A549 (cell line): ENCODE measurements around the gene PTGR2. TPM values are rescaled to one million over a fixed set of nuclear protein-coding genes. Genes with fewer than 3 reads are reported as not detected.
"Not testable (repeated sequence)": the region's sequence is repeated elsewhere in the genome, so short reads cannot be mapped to it uniquely, and the experiment has no call there.

Experiments
- ATAC-seq, 2 experiments: fragments of 200-7000 bp in 1 of 2; fragments of >200 bp in 1 of 2; cut with Nextera tagmentation in 1 of 2; cut with Tn5 transposase in 1 of 2; 3 replicates each; pipeline versions ENCODE4 v1.8.0 to v1.9.1; 2018 to 2020; ENCODE audit warnings: mild to moderate bottlenecking in 1 of 2, moderate library complexity in 1 of 2
- CTCF ChIA-PET: fragments of 300-600 bp; sonication (Branson Sonifier 250); formaldehyde crosslinking; extraction: SDS; loops from one replicate; lab custom pipeline; 2021; ENCODE audit warnings: antibody characterized with exemption, inconsistent platforms; lab: Yijun Ruan, JAX
- POLR2A ChIA-PET: fragments of 350-600 bp; formaldehyde crosslinking; extraction: SDS; loops from one replicate; lab custom pipeline; 2021; ENCODE audit warnings: antibody characterized with exemption, inconsistent platforms; lab: Yijun Ruan, JAX
- DNase-seq, 2 experiments: peaks; one replicate each; pipeline versions ENCODE4 v3.0.0 to v3.0.0-alpha.2; 2011 to 2016; ENCODE audit warnings: low read depth in 1 of 2, low spot score in 1 of 2
- FAIRE-seq: peaks from 2 replicates; lab custom pipeline; 2011; peaks lifted over from hg19 to GRCh38; lab: Jason Lieb, UNC
- H3K27ac ChIP-seq, 2 experiments: fragments of >200 bp; sonication (Bioruptor Twin); formaldehyde crosslinking; 3 replicates each; pipeline ENCODE4 v1.5.1; 2016 to 2017
- H3K4me1 ChIP-seq: fragments of >200 bp; sonication (Bioruptor Twin); formaldehyde crosslinking; 3 replicates; pipeline ENCODE4 v1.6.1; 2016
- H3K4me2 ChIP-seq: fragments of >200 bp; sonication (Bioruptor Twin); formaldehyde crosslinking; 3 replicates; pipeline ENCODE4 v1.6.1; 2016
- H3K4me3 ChIP-seq: fragments of >200 bp; sonication (Bioruptor Twin); formaldehyde crosslinking; 3 replicates; pipeline ENCODE4 v1.5.1; 2016
- H3K9me3 ChIP-seq: fragments of >200 bp; sonication (Bioruptor Twin); formaldehyde crosslinking; 3 replicates; pipeline ENCODE4 v1.6.1; 2016
- CBX2 ChIP-seq: fragments of 200-600 bp; sonication (generic); IDR thresholded peaks from 2 replicates; pipeline ENCODE4 v1.6.1; 2016; ENCODE audit warnings: low read depth, mild to moderate bottlenecking, borderline replicate concordance
- CBX8 ChIP-seq: fragments of 200-600 bp; sonication (generic); IDR thresholded peaks from 2 replicates; pipeline ENCODE4 v1.6.1; 2016
- CEBPB ChIP-seq, 2 experiments: fragments of >200 bp in 1 of 2; sonication (Bioruptor Twin) in 1 of 2; formaldehyde crosslinking in 1 of 2; IDR thresholded peaks; 2 replicates each; pipeline ENCODE4 v1.6.1; 2012 to 2016
- CHD4 ChIP-seq: fragments of 200-600 bp; sonication (generic); IDR thresholded peaks from 2 replicates; pipeline ENCODE4 v1.6.1; 2016; ENCODE audit warnings: antibody characterized with exemption, mild to moderate bottlenecking, borderline replicate concordance
- EHF ChIP-seq: fragments of 250-450 bp; sonication (Bioruptor Pico); IDR thresholded peaks from 2 replicates; pipeline ENCODE4 v1.5.0; 2020; ENCODE audit warnings: mild to moderate bottlenecking
- ESRRA ChIP-seq: fragments of 150-350 bp; IDR thresholded peaks from 2 replicates; pipeline ENCODE4 v1.6.1; 2014; ENCODE audit warnings: mild to moderate bottlenecking, low read length, borderline replicate concordance
- FOSL2 ChIP-seq, 2 experiments: fragments of 450-650 bp in 1 of 2; fragments of >200 bp in 1 of 2; sonication (Bioruptor Twin) in 1 of 2; formaldehyde crosslinking; IDR thresholded peaks; 2 replicates each; pipeline versions ENCODE4 v1.5.0 to v1.6.1; 2016 to 2020; ENCODE audit warnings: mild to moderate bottlenecking in 1 of 2, moderate library complexity in 1 of 2
- FOXS1 ChIP-seq: fragments of 250-450 bp; sonication (Bioruptor Pico); IDR thresholded peaks from 2 replicates; pipeline ENCODE4 v1.5.0; 2020; ENCODE audit warnings: mild to moderate bottlenecking, moderate library complexity
- HES2 ChIP-seq: fragments of >200 bp; sonication (Bioruptor Twin); formaldehyde crosslinking; IDR thresholded peaks from 2 replicates; pipeline ENCODE4 v1.6.1; 2016
- HOXA7 ChIP-seq: fragments of 250-450 bp; sonication (Bioruptor Pico); IDR thresholded peaks from 2 replicates; pipeline ENCODE4 v1.5.0; 2020; ENCODE audit warnings: mild to moderate bottlenecking, moderate library complexity
- HOXB13 ChIP-seq: fragments of 250-450 bp; sonication (Bioruptor Pico); IDR thresholded peaks from 2 replicates; pipeline ENCODE4 v1.5.0; 2020; ENCODE audit warnings: low read depth, mild to moderate bottlenecking, moderate library complexity
- KDM1A ChIP-seq: fragments of 200-600 bp; sonication (generic); IDR thresholded peaks from 2 replicates; pipeline ENCODE4 v1.6.1; 2016; ENCODE audit warnings: low read depth, mild to moderate bottlenecking
- KDM5A ChIP-seq: fragments of 200-600 bp; sonication (generic); IDR thresholded peaks from 2 replicates; pipeline ENCODE4 v1.6.1; 2016; ENCODE audit warnings: antibody characterized with exemption, mild to moderate bottlenecking
- MAZ ChIP-seq: fragments of 150-350 bp; IDR thresholded peaks from 2 replicates; pipeline ENCODE4 v1.6.1; 2014; ENCODE audit warnings: antibody characterized with exemption, low read depth, low read length, borderline replicate concordance
- NPAS2 ChIP-seq: fragments of 250-450 bp; sonication (Bioruptor Pico); IDR thresholded peaks from 2 replicates; pipeline ENCODE4 v1.8.0; 2022; ENCODE audit warnings: mild to moderate bottlenecking, moderate library complexity, borderline replicate concordance
- POLR2A ChIP-seq: IDR thresholded peaks from 2 replicates; pipeline ENCODE4 v1.6.1; 2012; ENCODE audit warnings: mild to moderate bottlenecking, low read length
- POLR2AphosphoS2 ChIP-seq: conservative IDR thresholded peaks from 2 replicates; pipeline ENCODE4 v1.6.1; 2012; ENCODE audit warnings: low read length, improper control_type of control experiment, inconsistent platforms
- RAD21 ChIP-seq, 2 experiments: fragments of >200 bp in 1 of 2; sonication (Bioruptor Twin) in 1 of 2; formaldehyde crosslinking in 1 of 2; IDR thresholded peaks in 1 of 2; conservative IDR thresholded peaks in 1 of 2; 2 replicates in 1 of 2; 3 replicates in 1 of 2; pipeline ENCODE4 v1.6.1; 2012 to 2018; ENCODE audit warnings: inconsistent platforms in 1 of 2
- RARB ChIP-seq: fragments of 250-450 bp; sonication (Bioruptor Pico); IDR thresholded peaks from 2 replicates; pipeline ENCODE4 v1.8.0; 2021; ENCODE audit warnings: mild to moderate bottlenecking, moderate library complexity
- RCOR1 ChIP-seq: fragments of 150-350 bp; IDR thresholded peaks from 2 replicates; pipeline ENCODE4 v1.6.1; 2014; ENCODE audit warnings: antibody characterized with exemption, low read length, low read depth
- RNF2 ChIP-seq: fragments of 200-600 bp; sonication (generic); IDR thresholded peaks from 2 replicates; pipeline ENCODE4 v1.6.1; 2016; ENCODE audit warnings: low read depth, mild to moderate bottlenecking, antibody characterized with exemption, moderate library complexity, borderline replicate concordance
- SMC3 ChIP-seq: fragments of >200 bp; sonication (Bioruptor Twin); formaldehyde crosslinking; IDR thresholded peaks from 3 replicates; pipeline ENCODE4 v1.6.1; 2018; ENCODE audit warnings: inconsistent platforms
- ZC3H11A ChIP-seq: fragments of 450-650 bp; IDR thresholded peaks from 2 replicates; pipeline ENCODE4 v1.6.1; 2014; ENCODE audit warnings: antibody characterized with exemption, mild to moderate bottlenecking
- ZNF302 ChIP-seq: fragments of 250-450 bp; sonication (Bioruptor Pico); IDR thresholded peaks from 2 replicates; pipeline ENCODE4 v1.9.0; 2021; ENCODE audit warnings: inconsistent platforms, mild to moderate bottlenecking, moderate library complexity
- ZSCAN20 ChIP-seq: fragments of 250-450 bp; sonication (Bioruptor Pico); IDR thresholded peaks from 2 replicates; pipeline ENCODE4 v1.8.0; 2022; ENCODE audit warnings: mild to moderate bottlenecking, moderate library complexity
- WGBS: methylation state at CpG from one replicate; pipeline ENCODE4 v1.1.6; 2017; ENCODE audit errors: missing lambda C conversion rate; 5-methylcytosine and 5-hydroxymethylcytosine counted together
- polyA plus RNA-seq, 4 experiments: library from polyadenylated mRNA; depleted of rRNA in 3 of 4; stranded (reverse); fragments of >200 nt; fragmentation: RNase III in 1 of 4; extraction: RNeasy Plus Mini Kit Qiagen cat#74134 plus additional on column Dnase treatment in 1 of 4; gene quantifications; 2 replicates in 3 of 4; 3 replicates in 1 of 4; pipeline ENCODE4 v1.2.3, GENCODE V29; 2011 to 2017

PTGR2 gene
- polyA plus RNA-seq, 2 of the 4 experiments (the other 2 are of a cell fraction) = 13.5 to 30.5 TPM

- TF ChIP-seq ZC3H11A (no peak), EHF (CRISPR knock-in tag) (no peak)
- TF ChIP-seq, all 56 proteins: peak for 0
Measured at GRCh38 chr14:73834261-73834625, 17.4 kb upstream of the PTGR2 start (continued).

GRCh38 chr14:73838293-73839034 is 13.2 kb upstream of the PTGR2 start:
- H3K9me3 ChIP-seq, H3K4me3 ChIP-seq, POLR2A ChIA-PET, FAIRE-seq, H3K4me2 ChIP-seq, DNase-seq, ATAC-seq: not testable (repeated sequence)
- WGBS = 82% methylated on average over 7 of the region's 7 CpGs
- H3K27ac ChIP-seq = peak overlapping the region in 1 of 2 experiments; percentile 21; a peak in 2 of 6 replicates
- CTCF ChIA-PET = interaction anchor here (0.6 to 1.2 kb wide), 6 partner anchors 8 to 243 kb away, joined by 3 to 5 read pairs (median 3); partner anchors contain the start of gene PTGR2
- peaks cover 31% of the 10 kb centered on the region for H3K4me1 ChIP-seq

- TF ChIP-seq CEBPB (IDR thresholded peaks at IDR 0.05) (no peak), CHD4 (no peak), FOXS1 (no peak), EHF (CRISPR knock-in tag) (no peak), RNF2 (no peak), KDM5A (no peak), FOSL2 (IDR thresholded peaks at IDR 0.05) (no peak), FOSL2 (CRISPR knock-in tag; IDR thresholded peaks at IDR 0.05) (no peak), ZNF302 (CRISPR knock-in tag) (no peak), RAD21 (conservative IDR thresholded peaks at IDR 0.05 in 1 of 2, IDR thresholded peaks at IDR 0.05 in 1 of 2) (no peak), NPAS2 (CRISPR knock-in tag) (no peak), ESRRA (no peak)
- H3K27ac ChIP-seq = no peak overlapping the region
- H3K4me3 ChIP-seq = no peak overlapping the region
- 100% methylated on average over 1 of the region's 1 CpG for WGBS
- POLR2A ChIA-PET = no interaction called here
- DNase-seq (no peak), FAIRE-seq (no peak), ATAC-seq (no peak)
- peaks cover 12% of the 10 kb centered on the region; the same call in 2 of the 3 replicates for H3K4me1 ChIP-seq
- H3K4me2 ChIP-seq = no peak overlapping the region
- CTCF ChIA-PET = interaction anchor here (1.2 to 1.4 kb wide), 2 partner anchors 9 to 16 kb away, joined by 3 to 6 read pairs; partner anchors contain the start of gene PTGR2
- H3K9me3 ChIP-seq = no peaks in the 10 kb centered on the region
Measured at GRCh38 chr14:73842201-73842600, 9.4 kb upstream of the PTGR2 start.

- H3K27ac ChIP-seq = no peak overlapping the region
- no peak overlapping the region for H3K4me2 ChIP-seq
- 34% methylated on average over 2 of the region's 2 CpGs for whole genome bisulfite sequencing
- ATAC-seq (no peak), FAIRE-seq (no peak), DNase-seq (no peak)
- no peaks in the 10 kb centered on the region for H3K9me3 ChIP-seq
- H3K4me1 ChIP-seq = peaks cover 10% of the 10 kb centered on the region; the same call in 2 of the 3 replicates
- no peak overlapping the region for H3K4me3 ChIP-seq
- TF ChIP-seq HOXA7 (CRISPR knock-in tag) (no peak), RARB (CRISPR knock-in tag) (no peak), CEBPB (IDR thresholded peaks at IDR 0.05) (no peak), HOXB13 (no peak), RCOR1 (no peak), ZSCAN20 (CRISPR knock-in tag) (no peak), SMC3 (no peak), KDM1A (no peak), HES2 (no peak), POLR2A (no peak), ZNF302 (CRISPR knock-in tag) (no peak), CBX2 (no peak), MAZ (no peak), POLR2AphosphoS2 (no peak), FOSL2 (IDR thresholded peaks at IDR 0.05) (no peak), FOSL2 (CRISPR knock-in tag; IDR thresholded peaks at IDR 0.05) (no peak), CBX8 (no peak)
- CTCF ChIA-PET = interaction anchor here (1.2 to 1.4 kb wide), 2 partner anchors 9 to 17 kb away, joined by 3 to 6 read pairs; partner anchors contain the start of gene PTGR2
- POLR2A ChIA-PET = no interaction called here
Measured at GRCh38 chr14:73842851-73843250, 8.8 kb upstream of the PTGR2 start.
